SKM-1 treated with dmso at 0.1 percent for 144 hours (cell line): Measurements from ENCODE around the gene BRMS1.

ENCODE experiments used
- DNase-seq: peaks from one replicate; lab custom pipeline; 2025; ENCODE audit not compliant: unreplicated experiment; lab: John Stamatoyannopoulos, UW

BRMS1 gene

GRCh38 chr11:66338276-66339161, 6.4 kb downstream of the BRMS1 start:
- DNase-seq: no peak

- no peak for DNase-seq
Observed at GRCh38 chr11:66337103-66337899, 7.6 kb downstream of the BRMS1 start.

GRCh38 chr11:66336234-66337102, 8.4 kb downstream of the BRMS1 start, which contains the start of gene RIN1:
TSS of gene RIN1 (minus strand) at chr11:66336434. CDS start at chr11:66336402, 32 bp downstream.
- DNase-seq: peak; percentile 90

- peak; percentile 20 for DNase-seq
Observed at GRCh38 chr11:66335531-66336233, 9.2 kb downstream of the BRMS1 start.

GRCh38 chr11:66334605-66335442, 10.1 kb downstream of the BRMS1 start:
- peak; percentile 62 for DNase-seq

GRCh38 chr11:66333896-66334604, 10.9 kb downstream of the BRMS1 start:
- DNase-seq: no peak

- no peak for DNase-seq
Observed at GRCh38 chr11:66333220-66333877, 11.6 kb downstream of the BRMS1 start.

- DNase-seq: no peak
Observed at GRCh38 chr11:66332371-66333219, 12.3 kb downstream of the BRMS1 start.

GRCh38 chr11:66331542-66332370, 13.1 kb downstream of the BRMS1 start:
- no peak for DNase-seq

GRCh38 chr11:66330931-66331330, 14.0 kb downstream of the BRMS1 start:
- no peak for DNase-seq

- DNase-seq: no peak
Observed at GRCh38 chr11:66329165-66329673, 15.7 kb downstream of the BRMS1 start.

- DNase-seq: peak; percentile 71
Observed at GRCh38 chr11:66328302-66329144, 16.4 kb downstream of the BRMS1 start.

- no peak for DNase-seq
Observed at GRCh38 chr11:66328031-66328301, 16.9 kb downstream of the BRMS1 start.

GRCh38 chr11:66327171-66328030, 17.5 kb downstream of the BRMS1 start:
- DNase-seq: no peak
